Eye (tissue), 1 donor: ENCODE measurements around the gene FUT4.
"Not testable (repeated sequence)": the region's sequence is repeated elsewhere in the genome, so short reads cannot be mapped to it uniquely, and the experiment has no call there.

Experiments
- DNase-seq: peaks from one replicate; pipeline ENCODE4 v3.0.0-alpha.2; 2015

The FUT4 gene

GRCh38 chr11:94533696-94534630, 9.8 kb upstream of the FUT4 start:
- DNase-seq = no peak

- no peak for DNase-seq
These were observed 7.3 kb upstream of the FUT4 start for GRCh38 chr11:94536386-94536785.

- no peak for DNase-seq
These were observed 6.6 kb upstream of the FUT4 start for GRCh38 chr11:94537031-94537600.

- DNase-seq = no peak
These were observed 4.3 kb upstream of the FUT4 start for GRCh38 chr11:94539420-94539819.

- peak; percentile 72 for DNase-seq
These were observed 1.0 kb downstream of the FUT4 start for GRCh38 chr11:94544646-94545263.

- peak; percentile 9 for DNase-seq
These were observed 1.8 kb downstream of the FUT4 start for GRCh38 chr11:94545264-94546161.

GRCh38 chr11:94546162-94546470, 2.4 kb downstream of the FUT4 start:
- no peak for DNase-seq

GRCh38 chr11:94546886-94547285, 3.2 kb downstream of the FUT4 start:
- DNase-seq = peak; percentile 46

- no peak for DNase-seq
These were observed 5.4 kb downstream of the FUT4 start for GRCh38 chr11:94549146-94549545.

GRCh38 chr11:94550513-94550912, 6.8 kb downstream of the FUT4 start:
- DNase-seq = no peak

- no peak for DNase-seq
These were observed 10.2 kb downstream of the FUT4 start for GRCh38 chr11:94553938-94554337.

- DNase-seq = not testable (repeated sequence)
These were observed 12.1 kb downstream of the FUT4 start for GRCh38 chr11:94555752-94556329.

GRCh38 chr11:94557421-94557820, 13.7 kb downstream of the FUT4 start:
- DNase-seq = no peak

- no peak for DNase-seq
These were observed 14.3 kb downstream of the FUT4 start for GRCh38 chr11:94557992-94558391.

GRCh38 chr11:94558468-94558867, 14.7 kb downstream of the FUT4 start:
- no peak for DNase-seq

- no peak for DNase-seq
These were observed 15.2 kb downstream of the FUT4 start for GRCh38 chr11:94558932-94559331.

GRCh38 chr11:94559361-94559760, 15.6 kb downstream of the FUT4 start:
- DNase-seq = no peak

GRCh38 chr11:94560834-94561233, 17.1 kb downstream of the FUT4 start:
- DNase-seq = no peak

GRCh38 chr11:94563176-94563847, 19.6 kb downstream of the FUT4 start:
- DNase-seq = no peak

- DNase-seq = no peak
These were observed 20.2 kb downstream of the FUT4 start for GRCh38 chr11:94563848-94564467.

GRCh38 chr11:94567181-94567670, 23.5 kb downstream of the FUT4 start, which contains the start of gene PIWIL4:
TSS of gene PIWIL4 (plus strand) at chr11:94567368. CDS start at chr11:94567519, 151 bp downstream.
- no peak for DNase-seq
